ENCODE results near the gene CTBP1. TPM values are rescaled to one million over a fixed set of nuclear protein-coding genes. Genes with fewer than 3 reads are reported as not detected.

CTBP1 gene
- total RNA-seq, 4 donors from 2014 or later: 145 to 255 (median 181) TPM

DNA sequence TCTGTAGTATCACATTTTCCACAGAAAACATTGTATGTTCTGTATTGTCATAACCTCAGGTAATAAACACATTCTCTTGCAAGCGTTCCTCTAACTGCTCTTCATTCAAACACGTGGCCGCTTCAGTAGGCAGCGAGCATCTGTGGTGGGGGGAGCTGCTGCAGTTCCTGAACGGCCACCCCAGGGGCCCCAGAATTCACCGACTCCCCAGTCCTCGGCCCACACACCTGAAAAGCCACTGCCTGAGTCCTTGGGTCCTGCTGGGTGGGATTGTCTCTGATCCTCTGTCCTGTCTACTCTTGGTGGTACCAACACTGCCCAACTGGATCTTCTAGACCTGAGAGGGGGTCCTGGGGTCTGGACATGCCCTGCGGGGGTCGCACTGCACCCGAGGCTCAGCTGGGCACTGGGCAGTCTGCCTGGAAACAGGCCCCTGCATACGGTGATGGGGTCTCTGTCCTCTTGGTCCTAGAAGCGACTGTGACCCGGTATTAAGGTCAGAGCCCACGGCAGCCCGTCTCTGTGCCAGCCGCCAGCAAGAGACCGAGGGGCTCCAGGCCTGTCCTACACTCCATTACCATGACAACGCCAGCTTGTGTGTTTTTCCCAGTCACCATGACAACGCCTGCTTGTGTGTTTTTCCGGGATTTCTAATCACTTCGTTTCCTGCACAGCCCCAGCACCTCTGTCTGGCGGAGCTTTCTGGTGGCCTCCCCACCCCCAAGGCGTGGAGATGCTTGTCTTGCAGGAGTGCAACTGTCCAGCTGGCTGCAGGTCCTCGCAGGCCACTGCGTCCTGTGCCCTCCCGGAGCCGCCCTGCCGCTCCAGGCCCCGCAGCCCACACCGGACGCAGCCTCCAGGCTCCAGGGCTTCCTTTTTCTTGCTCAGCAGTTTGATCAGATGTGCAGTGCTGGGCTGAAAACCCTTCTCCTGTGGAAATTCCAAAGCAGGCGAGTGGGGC is 16.0 kb downstream of the CTBP1 start:
- no peak overlapping the region for H3K27ac ChIP-seq
- H3K27me3 ChIP-seq: no peaks in the 10 kb centered on the region
- TF ChIP-seq POLR2AphosphoS5 (IDR thresholded peaks at IDR 0.05) (no peak), EP300 (IDR thresholded peaks at IDR 0.05) (no peak), POLR2A (IDR thresholded peaks at IDR 0.05) (no peak)
- TF ChIP-seq, protein P1, sequence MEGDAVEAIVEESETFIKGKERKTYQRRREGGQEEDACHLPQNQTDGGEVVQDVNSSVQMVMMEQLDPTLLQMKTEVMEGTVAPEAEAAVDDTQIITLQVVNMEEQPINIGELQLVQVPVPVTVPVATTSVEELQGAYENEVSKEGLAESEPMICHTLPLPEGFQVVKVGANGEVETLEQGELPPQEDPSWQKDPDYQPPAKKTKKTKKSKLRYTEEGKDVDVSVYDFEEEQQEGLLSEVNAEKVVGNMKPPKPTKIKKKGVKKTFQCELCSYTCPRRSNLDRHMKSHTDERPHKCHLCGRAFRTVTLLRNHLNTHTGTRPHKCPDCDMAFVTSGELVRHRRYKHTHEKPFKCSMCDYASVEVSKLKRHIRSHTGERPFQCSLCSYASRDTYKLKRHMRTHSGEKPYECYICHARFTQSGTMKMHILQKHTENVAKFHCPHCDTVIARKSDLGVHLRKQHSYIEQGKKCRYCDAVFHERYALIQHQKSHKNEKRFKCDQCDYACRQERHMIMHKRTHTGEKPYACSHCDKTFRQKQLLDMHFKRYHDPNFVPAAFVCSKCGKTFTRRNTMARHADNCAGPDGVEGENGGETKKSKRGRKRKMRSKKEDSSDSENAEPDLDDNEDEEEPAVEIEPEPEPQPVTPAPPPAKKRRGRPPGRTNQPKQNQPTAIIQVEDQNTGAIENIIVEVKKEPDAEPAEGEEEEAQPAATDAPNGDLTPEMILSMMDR (IDR thresholded peaks at IDR 0.05): no peak
- peak in 1 of 2 donors; percentile 67 for DNase-seq (ENCODE audit: low spot score in 2 of 2)
- 82% methylated on average over 32 of the region's 32 CpGs for WGBS
- H3K4me3 ChIP-seq: no peak overlapping the region
- peaks cover 84% of the 10 kb centered on the region for H3K36me3 ChIP-seq
- H3K4me1 ChIP-seq: peaks cover 42% of the 10 kb centered on the region
- H3K9me3 ChIP-seq: no peaks in the 10 kb centered on the region

DNA sequence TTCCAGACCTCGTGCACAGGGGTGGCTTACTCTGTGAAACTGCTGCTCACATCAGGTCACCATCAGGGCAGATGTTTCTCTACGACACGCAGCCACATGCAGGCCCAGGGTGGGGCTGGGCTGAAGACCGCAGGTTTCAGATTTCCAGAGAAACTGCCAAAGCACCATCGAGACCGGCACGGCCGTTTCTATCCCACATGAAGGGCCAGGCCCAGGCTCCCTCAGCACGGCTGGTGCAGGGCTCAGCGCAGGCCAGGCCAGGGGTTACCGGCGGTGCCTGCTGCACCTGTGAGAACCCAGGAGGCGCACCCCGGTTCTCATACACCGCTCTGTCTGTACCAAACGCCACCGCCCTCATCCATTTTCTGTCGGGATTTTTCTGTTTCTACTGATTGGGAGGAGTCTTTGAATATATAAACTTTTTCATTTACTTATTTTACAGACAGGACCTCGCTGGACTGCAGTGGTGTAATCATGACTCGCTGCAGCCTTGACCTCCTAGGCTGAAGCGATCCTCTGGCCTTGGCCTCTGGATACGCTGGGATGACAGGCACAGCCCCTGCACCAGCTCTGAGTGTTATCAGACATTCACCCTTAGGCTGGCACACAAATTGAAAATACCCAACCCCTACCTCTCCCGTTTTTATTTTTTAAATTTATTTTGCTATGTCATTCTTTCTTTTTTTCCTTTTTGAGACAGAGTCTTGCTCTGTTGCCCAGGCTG is 17.1 kb downstream of the CTBP1 start:
- no peaks in the 10 kb centered on the region for H3K9me3 ChIP-seq

DNA sequence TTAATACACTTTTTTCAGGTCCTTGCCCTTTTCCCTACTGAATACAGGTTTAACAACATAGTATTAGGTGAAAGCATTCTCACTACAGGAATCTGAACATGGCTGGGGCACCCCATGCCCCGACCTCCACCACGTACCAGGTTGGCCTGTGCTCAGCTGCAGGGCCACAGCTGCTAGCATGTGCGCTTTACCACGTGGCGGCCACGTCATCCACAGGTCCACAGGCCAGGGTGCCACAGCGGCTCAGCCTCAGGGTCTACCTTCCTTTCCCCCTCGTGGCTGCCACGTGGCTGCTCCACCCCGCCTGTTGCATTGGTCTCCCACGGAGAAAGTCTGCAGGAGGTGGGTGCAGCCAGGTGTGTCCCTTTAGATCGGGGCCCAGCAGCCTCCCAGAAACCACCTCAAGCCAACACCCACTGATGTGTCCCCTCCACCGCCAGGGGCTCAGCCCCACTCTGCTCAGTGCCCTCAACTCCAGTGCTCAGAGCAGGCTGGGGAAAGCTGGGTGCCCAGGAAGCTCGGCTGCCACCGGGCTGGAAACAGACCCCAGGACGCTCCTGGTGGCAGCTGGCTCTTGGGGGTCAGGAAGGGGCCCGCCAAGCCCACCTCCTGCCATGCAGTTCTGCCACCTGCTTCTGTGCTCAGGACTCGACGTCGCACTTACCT is 17.8 kb downstream of the CTBP1 start:
- H3K9me3 ChIP-seq: no peaks in the 10 kb centered on the region
- 90% methylated on average over 13 of the region's 20 CpGs for WGBS
- H3K36me3 ChIP-seq: peaks cover 84% of the 10 kb centered on the region
- peaks cover 42% of the 10 kb centered on the region for H3K4me1 ChIP-seq
- no peak overlapping the region for H3K27ac ChIP-seq
- DNase-seq (ENCODE audit: low spot score in 2 of 2): no peak
- no peak overlapping the region for H3K4me3 ChIP-seq
- TF ChIP-seq EP300 (IDR thresholded peaks at IDR 0.05): no peak
- no peak for TF ChIP-seq POLR2A (IDR thresholded peaks at IDR 0.05)
- TF ChIP-seq, protein P1 (IDR thresholded peaks at IDR 0.05): no peak
- no peak for TF ChIP-seq POLR2AphosphoS5 (IDR thresholded peaks at IDR 0.05)
- H3K27me3 ChIP-seq: no peaks in the 10 kb centered on the region

More for the DNA sequence above, 17.1 kb downstream of the CTBP1 start:
- Histone ChIP-seq H3K4me1 (peaks cover 42% of the 10 kb centered on the region), H3K27me3 (no peaks in the 10 kb centered on the region), H3K4me3 (no peak overlapping the region), H3K36me3 (peaks cover 84% of the 10 kb centered on the region), H3K27ac (no peak overlapping the region)
- WGBS: 50% methylated on average over 16 of the region's 23 CpGs
- TF ChIP-seq, protein P1 (IDR thresholded peaks at IDR 0.05): no peak
- TF ChIP-seq EP300 (IDR thresholded peaks at IDR 0.05) (no peak), POLR2A (IDR thresholded peaks at IDR 0.05) (no peak), POLR2AphosphoS5 (IDR thresholded peaks at IDR 0.05) (no peak)
- no peak for DNase-seq (ENCODE audit: low spot score in 2 of 2)

GRCh38 chr4:1230316-1230715 is 18.6 kb downstream of the CTBP1 start:
- TF ChIP-seq POLR2AphosphoS5 (IDR thresholded peaks at IDR 0.05) (no peak), EP300 (IDR thresholded peaks at IDR 0.05) (no peak), POLR2A (IDR thresholded peaks at IDR 0.05) (no peak)
- TF ChIP-seq, protein P1 (IDR thresholded peaks at IDR 0.05): no peak
- DNase-seq (ENCODE audit: low spot score in 2 of 2): no peak
- 94% methylated on average over 16 of the region's 22 CpGs for WGBS
- Histone ChIP-seq H3K36me3 (peaks cover 84% of the 10 kb centered on the region), H3K4me1 (peaks cover 37% of the 10 kb centered on the region), H3K27ac (no peak overlapping the region), H3K9me3 (no peaks in the 10 kb centered on the region), H3K27me3 (no peaks in the 10 kb centered on the region), H3K4me3 (no peak overlapping the region)
